PC-9 (cell line): ENCODE measurements around the gene RDH13.

ENCODE experiments used
- EZH2 ChIP-seq: fragments of 200-600 bp; sonication (generic); IDR thresholded peaks from 2 replicates; pipeline ENCODE4 v1.8.0; 2017; ENCODE audit warnings: antibody characterized with exemption, low read depth
- TF ChIP-seq, protein P1 (sequence below): fragments of 200-600 bp; sonication (generic); conservative IDR thresholded peaks from 2 replicates; pipeline ENCODE4 v1.6.1; 2017; ENCODE audit warnings: mixed run types, antibody characterized with exemption, mild to moderate bottlenecking, moderate library complexity

DNA sequence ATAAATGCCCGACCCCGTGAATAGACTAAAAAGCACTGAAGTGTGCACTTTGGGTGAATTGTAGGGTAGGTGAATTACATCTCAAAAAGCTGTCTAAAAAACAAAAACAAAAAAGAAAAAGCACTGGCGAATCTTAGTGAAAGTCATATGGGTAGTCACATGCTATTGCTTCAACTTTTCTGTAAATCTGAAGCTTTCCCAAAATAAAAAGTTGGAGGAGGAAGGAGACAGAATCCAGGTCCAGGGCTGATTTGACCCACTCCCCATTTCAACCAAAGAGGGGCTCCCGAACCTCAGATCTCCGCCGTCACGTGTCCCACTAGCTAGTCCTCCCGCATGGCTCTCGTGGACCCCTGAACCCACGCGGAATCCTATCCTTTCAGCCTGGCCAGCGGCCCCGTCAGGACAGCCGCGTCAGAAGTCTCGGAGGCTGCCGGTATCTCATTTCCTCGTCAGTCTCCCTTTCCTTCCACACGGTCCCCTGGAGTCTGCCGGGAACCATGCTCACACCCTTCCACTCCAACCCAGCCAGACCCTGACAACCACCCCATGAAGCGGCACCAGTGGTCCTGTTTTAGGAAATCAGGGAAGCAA is 48.4 kb upstream of the RDH13 start:
- TF ChIP-seq, protein P1, sequence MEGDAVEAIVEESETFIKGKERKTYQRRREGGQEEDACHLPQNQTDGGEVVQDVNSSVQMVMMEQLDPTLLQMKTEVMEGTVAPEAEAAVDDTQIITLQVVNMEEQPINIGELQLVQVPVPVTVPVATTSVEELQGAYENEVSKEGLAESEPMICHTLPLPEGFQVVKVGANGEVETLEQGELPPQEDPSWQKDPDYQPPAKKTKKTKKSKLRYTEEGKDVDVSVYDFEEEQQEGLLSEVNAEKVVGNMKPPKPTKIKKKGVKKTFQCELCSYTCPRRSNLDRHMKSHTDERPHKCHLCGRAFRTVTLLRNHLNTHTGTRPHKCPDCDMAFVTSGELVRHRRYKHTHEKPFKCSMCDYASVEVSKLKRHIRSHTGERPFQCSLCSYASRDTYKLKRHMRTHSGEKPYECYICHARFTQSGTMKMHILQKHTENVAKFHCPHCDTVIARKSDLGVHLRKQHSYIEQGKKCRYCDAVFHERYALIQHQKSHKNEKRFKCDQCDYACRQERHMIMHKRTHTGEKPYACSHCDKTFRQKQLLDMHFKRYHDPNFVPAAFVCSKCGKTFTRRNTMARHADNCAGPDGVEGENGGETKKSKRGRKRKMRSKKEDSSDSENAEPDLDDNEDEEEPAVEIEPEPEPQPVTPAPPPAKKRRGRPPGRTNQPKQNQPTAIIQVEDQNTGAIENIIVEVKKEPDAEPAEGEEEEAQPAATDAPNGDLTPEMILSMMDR = no peak
- TF ChIP-seq EZH2 = no peak
